SK-MEL-5 (cell line): Measurements from ENCODE around the gene LGALS1. TPM values are rescaled to one million over a fixed set of nuclear protein-coding genes. Genes with fewer than 3 reads are reported as not detected.
"Not testable (repeated sequence)": the region's sequence is repeated elsewhere in the genome, so short reads cannot be mapped to it uniquely, and the experiment has no call there.

Experiments
- DNase-seq: peaks from one replicate; pipeline ENCODE4 v3.0.0-alpha.2; 2016; ENCODE audit warnings: low read depth, low spot score
- in situ Hi-C: cut with HindIII; loops from 2 replicates; pipeline ENCODE4 v1.10.0; 2016; ENCODE audit warnings: low sequenced_read_pairs, high pct_unique_total_duplicates, low pct_unique_long_range_greater_than_20kb
- total RNA-seq: library from RNA; depleted of rRNA; stranded (reverse); fragments of >200 nt; shearing (Covaris generic); gene quantifications from 2 replicates; pipeline ENCODE4 v1.2.3, GENCODE V29; 2014

Gene LGALS1
- total RNA-seq, 1 experiment from 2014 or later = 978 TPM

DNA sequence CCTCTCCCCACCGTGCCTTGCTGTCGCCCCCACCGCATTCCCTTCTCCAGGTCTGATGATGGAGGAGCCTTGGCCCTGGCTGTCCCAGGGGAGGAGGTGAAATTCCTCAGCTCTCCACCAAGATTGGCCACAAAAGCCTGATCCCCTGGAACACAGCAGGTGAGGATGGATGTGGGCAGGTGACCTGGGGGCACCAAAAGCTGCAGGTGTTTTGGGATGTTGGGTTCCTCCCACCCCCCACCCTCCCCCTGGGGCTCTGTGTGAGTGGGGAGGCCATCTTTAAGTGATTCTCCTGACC, 22.1 kb downstream of the LGALS1 start:
- no peak for DNase-seq
- in situ Hi-C loops = no loop called here

DNA sequence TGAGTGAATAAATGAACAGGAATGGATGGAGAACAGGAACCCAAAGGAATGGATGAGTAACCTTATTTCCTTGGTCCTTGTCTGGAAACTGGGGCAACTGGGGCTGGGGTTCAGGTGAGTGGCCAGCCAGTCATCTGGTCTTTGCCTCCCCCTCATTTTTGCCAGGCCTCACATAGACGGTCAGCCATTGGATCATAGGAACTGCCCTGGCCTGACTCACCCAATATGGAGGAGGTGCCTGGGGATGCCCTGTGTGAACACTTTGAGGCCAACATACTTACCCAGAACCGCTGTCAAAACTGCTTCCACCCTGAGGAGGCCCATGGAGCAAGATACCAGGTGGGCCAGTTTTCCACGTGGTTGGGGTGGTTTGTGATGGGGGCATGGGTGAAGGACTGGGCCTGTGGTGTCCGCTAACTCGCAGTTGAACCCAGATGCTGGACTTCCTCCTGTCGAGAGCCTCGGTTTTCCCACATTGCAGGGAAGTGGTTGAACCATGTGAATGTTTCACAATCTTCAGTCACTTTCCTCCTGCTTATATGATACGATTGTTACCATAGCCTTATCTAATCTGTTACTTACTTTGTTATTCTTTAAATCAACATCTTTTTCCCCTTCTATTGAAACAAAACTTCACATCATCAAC, 25.8 kb downstream of the LGALS1 start:
- in situ Hi-C loops = no loop called here
- DNase-seq = no peak

DNA sequence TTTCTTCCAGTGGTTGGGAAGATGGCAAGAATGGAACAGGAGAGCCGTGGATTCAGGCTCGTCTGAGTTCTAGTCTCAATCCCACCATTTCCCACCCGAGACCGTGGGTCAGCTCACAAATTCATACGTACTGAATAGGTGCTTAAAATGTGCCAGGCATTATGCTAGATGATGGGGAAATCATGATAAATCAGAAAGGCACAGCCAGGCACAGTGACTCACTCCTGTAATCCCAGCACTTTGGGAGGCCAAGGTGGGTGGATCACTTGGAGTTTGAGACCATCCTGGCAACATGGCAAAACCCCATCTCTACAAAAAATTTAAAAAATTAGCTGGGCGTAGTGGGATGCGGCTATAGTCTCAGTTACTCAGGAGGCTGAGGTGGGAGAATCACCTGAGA, 28.5 kb downstream of the LGALS1 start:
- in situ Hi-C loops = no loop called here

DNA sequence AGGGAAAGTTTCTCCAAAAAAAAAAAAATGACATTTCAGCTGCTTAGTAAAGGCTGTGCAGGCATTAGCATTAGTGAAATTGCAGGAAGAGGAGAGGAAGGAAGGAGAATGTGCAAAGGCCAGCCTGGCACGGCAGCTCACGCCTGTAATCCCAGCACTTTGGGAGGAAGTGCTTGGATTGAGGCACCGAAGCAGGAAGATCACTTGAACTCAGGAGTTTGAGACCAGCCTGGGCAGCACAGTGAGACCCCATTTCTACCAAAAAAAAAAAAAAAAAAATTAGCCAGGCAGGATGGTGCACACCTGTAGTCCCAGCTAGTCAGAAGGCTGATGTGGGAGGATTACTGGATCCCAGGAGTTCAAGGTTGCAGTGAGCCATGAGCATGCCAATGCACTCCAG, 29.2 kb downstream of the LGALS1 start:
- no peak for DNase-seq
- in situ Hi-C loops = no loop called here

More for the DNA sequence above, 28.5 kb downstream of the LGALS1 start:
- no peak for DNase-seq

DNA sequence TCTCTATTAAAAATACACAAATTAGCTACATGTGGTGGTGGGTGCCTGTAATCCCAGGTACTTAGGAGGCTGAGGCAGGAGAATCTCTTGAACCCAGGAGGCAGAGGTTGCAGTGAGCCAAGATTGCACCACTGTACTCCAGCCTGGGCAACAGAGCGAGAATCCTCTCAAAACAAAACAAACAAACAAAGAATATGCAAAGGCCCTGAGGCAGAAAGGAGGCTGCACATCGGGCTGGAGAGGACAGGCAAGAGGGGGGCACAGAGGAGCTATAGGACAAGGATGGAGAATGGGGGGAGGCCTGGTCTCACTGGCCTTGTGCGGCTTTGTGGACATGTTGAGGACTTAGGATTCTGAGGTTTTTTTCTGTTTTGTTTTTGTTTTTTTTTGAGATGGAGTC, 29.8 kb downstream of the LGALS1 start:
- DNase-seq = no peak
- in situ Hi-C loops = no loop called here

DNA sequence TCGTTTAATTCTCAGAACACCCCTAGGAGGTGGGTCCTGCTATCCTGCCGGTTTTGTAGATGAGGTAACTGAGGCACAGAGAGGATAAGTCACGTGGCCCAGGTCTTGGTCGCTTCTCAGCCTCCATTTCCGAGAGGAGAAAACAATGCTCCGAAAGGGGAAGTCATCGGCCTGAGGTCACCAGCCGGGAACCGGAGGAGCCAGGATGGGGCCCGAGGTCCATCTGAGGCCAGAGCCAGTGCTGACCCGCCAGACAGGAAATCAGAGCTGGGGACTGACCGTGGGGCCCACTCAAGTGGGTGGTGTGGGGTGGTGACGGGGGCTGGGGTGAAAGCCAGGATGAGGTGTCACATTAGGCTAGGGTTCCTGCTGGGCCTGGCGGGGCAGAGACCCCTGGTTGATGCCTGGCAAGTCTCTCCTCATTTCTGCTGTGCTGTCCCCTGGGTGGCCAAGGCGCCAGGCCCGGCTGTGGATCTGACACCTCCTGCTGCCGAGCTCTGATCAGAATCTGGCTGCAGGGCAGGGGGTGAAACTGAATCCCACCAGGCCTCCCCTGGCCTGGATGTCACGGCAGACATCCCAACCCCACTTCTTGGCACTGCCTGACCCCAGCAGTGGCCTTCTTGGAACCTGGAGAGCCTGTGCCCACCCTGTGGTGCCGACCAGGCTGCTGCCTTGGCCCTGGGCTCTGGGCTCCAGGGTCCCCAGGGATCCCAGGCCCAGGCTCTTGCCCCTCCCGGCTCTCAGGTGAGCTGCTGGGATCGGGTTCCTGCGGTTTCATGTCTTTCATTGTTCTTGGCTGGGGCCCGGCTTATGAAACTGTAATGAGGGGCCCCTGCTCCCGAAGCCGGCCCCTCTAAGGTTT, 33.4 kb downstream of the LGALS1 start:
- in situ Hi-C loops = no loop called here
- no peak for DNase-seq

DNA sequence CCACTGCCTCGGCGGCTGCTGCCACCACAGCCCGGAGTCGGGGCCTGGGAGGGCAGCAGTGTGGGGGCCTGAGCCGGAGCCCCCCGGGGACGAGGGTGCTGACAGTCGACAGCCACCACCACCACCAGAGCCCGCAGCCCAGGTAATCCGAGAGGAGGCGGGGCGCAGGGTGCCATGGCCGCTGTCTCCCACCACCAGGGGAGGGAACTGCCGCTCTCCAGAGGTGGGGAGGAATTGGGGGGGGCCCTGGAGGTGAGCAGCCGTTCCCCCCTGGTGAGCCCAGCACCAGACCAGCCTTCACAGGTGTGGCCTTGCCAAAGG, 34.0 kb downstream of the LGALS1 start:
- no peak for DNase-seq
- in situ Hi-C loops = no loop called here

DNA sequence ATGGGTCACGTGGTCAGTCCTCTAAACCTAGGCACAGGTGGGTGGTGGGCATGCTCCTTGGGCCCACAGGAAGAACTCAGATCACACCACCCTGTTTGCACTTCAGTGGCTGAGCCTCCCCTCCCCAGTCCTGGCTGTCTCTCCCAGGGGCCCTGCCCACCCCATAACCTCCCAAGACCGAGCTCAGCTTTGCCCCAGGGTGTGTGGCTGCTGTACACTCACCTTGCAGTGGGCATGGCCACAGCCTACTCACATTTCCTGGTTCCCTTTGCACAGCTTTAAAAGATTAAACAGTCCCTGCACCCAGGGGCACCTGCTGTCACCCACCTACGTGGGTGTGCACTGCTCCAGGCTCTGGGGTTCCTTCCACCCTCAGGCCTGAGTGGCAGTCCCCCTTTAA, 35.2 kb downstream of the LGALS1 start:
- in situ Hi-C loops = no loop called here
- no peak for DNase-seq

DNA sequence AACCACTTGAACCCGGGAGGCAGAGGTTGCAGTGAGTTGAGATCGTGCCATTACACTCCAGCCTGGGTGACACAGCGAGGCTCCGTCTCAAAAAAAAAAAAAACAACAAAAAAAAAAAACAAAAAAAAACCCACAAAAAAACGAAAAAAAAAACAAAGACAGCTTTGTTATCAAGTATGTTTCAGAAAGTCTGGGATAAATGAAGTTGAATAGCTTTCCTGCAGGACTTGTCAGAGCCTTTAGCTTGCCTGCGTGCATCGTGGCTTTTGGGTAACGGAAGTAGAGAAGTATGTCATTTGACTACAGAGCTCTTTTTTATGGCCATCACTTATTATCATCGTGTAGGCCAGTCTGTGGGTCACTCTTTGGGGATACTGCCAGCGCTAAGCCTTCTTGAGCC, 36.1 kb downstream of the LGALS1 start:
- in situ Hi-C loops = no loop called here

DNA sequence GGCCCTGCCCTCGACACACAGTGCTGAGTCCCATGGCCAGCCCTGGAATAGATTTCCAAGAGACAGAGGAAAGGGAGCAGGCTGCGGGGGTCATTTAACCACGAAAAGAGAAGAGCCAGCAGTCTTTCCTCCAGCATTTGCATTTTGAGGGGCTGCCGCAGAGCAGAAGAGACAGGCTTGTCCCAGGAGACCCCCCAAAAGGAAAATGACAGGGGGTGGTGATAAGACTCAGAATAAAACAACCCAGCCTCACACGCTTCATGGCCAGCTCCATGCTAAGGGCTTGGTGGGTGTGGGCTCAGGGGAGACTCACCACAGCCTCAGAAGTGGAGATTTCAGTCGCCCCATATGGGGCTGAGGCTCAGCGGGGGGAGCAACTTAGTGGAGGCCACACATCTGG, 38.3 kb downstream of the LGALS1 start:
- in situ Hi-C loops = no loop called here
- no peak for DNase-seq

More for the DNA sequence above, 36.1 kb downstream of the LGALS1 start:
- peak; percentile 40 for DNase-seq

DNA sequence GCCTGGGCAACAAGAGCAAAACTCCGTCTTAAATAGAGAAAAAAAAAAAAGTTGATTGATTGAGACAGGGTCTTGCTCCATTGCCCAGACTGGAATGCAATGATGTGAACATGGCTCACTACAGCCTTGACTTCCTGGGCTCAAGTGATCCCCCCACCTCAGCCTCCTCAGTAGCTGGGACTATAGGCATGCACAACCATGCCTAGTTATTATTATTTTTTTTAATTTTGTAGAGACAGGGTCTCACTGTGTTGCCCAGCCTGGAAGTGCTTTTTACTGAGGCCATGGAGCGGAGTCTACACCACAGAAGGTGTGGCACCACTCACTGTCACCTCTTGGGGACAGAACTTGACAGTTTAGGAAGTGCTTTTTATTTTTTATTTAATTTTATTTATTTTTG, 39.2 kb downstream of the LGALS1 start:
- in situ Hi-C loops = no loop called here

DNA sequence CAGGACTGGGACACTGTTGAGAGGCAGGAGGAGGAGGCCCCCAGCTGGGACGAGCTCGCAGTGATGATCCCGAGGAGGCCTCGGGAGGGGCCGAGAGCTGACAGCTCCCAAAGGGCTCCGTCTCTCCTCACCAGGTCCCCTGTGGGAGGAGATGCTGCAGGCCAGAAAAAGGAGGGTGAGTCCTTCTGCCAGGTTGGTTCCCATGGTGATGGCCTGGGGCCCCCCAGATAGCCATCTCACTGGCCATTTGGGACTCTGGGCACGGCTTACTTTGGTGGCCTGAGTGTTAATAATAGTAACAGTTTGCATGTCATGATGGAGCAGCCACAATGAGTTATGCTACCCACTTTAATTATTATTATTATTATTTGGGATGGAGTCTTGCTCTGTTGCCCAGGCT, 40.3 kb downstream of the LGALS1 start:
- no peak for DNase-seq
- in situ Hi-C loops = no loop called here

More for the DNA sequence above, 39.2 kb downstream of the LGALS1 start:
- no peak for DNase-seq

DNA sequence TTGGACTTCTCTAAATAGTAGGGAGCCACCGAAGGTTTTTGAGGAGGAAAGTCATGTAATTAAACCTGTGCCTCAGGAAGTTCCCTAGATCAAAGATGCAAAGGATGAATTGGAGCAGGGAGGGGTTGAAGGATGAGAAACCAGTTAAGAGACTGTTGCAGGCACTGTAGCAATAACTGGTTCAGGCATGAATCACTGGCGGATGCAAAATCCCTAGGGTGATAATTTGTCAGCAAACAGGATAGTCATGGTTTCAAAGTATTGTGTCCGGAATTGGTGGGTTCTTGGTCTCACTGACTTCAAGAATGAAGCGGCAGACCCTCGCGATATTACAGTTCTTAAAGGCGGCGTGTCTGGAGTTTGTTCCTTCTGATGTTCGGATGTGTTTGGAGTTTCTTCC, 41.3 kb downstream of the LGALS1 start:
- in situ Hi-C loops = no loop called here
- no peak for DNase-seq

DNA sequence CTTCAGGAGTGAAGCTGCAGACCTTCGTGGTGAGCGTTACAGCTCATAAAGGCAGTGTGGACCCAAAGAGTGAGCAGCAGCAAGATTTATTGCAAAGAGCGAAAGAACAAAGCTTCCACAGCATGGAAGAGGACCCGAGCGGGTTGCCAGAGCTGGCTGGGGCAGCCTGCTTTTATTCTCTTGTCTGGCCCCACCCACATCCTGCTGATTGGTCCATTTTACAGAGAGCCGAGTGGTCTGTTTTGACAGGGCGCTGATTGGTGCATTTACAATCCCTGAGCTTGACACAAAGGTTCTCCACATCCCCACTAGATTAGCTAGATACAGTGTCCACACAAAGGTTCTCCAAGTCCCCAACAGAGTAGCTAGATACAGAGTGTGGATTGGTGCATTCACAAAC, 41.8 kb downstream of the LGALS1 start:
- in situ Hi-C loops, DNase-seq: not testable (repeated sequence)

DNA sequence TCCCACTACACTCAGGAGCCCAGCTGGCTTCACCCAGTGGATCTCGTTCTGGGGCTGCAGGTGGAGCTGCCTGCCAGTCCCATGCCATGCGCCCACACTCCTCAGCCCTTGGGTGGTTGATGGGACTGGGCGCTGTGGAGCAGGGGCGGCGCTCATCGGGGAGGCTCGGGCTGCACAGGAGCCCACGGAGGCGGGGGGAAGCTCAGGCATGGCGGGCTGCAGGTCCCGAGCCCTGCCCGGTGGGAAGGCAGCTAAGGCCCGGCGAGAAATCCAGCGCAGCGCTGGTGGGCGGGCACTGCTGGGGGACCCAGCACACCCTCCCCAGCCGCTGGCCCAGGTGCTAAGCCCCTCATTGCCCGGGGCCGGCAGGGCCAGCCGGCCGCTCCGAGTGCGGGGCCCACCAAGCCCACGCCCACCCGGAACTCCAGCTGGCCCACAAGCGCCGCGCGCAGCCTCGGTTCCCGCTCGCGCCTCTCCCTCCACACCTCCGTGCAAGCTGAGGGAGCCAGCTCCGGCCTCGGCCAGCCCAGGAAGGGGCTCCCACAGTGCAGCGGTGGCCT, 42.4 kb downstream of the LGALS1 start:
- in situ Hi-C loops, DNase-seq: not testable (repeated sequence)

DNA sequence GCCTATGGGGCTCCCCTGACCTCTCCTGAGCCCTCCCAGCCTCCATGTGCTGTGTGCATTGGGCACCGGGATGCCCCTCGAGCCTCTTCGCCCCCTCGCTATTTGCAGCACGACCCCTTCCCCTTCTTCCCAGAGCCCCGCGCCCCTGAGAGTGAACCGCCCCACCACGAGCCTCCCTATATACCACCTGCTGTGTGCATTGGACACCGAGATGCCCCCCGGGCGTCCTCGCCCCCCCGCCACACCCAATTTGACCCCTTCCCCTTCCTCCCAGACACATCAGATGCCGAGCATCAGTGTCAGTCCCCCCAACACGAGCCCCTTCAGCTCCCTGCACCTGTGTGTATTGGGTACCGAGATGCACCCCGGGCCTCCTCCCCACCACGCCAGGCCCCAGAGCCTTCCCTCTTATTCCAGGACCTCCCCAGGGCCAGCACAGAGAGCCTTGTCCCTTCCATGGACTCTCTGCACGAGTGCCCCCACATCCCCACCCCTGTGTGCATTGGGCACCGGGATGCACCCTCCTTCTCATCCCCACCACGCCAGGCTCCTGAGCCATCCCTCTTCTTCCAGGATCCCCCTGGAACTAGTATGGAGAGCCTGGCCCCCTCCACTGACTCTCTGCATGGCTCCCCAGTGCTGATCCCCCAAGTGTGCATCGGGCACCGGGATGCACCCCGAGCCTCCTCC, 50.3 kb downstream of the LGALS1 start:
- in situ Hi-C loops = no loop called here
- DNase-seq = no peak

DNA sequence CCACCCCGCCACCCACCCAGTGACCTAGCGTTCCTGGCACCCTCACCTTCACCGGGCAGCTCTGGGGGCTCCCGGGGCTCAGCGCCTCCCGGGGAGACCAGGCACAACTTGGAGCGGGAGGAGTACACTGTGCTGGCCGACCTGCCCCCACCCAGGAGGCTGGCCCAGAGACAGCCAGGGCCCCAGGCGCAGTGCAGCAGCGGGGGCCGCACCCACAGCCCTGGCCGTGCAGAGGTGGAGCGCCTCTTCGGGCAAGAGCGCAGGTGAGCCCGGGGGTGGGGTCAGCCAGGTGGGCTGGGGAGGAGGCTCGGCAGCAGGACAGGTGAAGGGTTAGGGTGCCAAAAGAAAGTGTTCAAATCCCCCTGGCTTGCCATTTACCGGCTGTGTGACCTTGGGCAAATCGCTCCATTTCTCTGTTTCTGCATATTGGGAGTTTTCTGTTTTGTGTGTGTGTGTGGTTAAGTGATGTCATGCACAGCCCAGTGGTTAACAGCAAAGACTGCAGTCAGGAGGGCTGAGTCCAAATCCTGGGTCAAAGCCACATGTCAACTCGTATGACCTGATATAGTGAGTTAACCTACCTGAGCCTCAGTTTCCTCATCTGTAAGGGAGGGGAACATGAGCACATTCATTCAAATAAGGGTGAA, 50.9 kb downstream of the LGALS1 start:
- in situ Hi-C loops = no loop called here
- DNase-seq = peak; percentile 41

DNA sequence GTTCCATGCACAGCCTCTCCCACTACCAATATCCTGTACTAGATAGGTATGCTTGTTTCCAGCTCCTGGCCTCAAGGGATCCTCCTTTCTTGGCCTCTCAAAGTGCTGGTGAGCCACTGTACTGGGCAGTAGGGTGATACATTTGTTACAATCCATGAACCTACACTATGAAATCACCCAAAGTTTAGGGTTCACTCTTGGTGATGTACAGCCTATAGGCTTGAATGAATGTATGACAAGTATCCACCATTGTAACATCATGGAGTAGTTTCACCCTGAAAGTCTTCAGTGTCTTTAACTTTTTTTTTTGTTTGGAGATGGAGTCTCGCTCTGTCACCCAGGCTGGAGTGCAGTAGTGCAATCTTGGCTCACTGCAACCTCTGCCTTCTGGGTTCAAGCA, 53.2 kb downstream of the LGALS1 start:
- DNase-seq = no peak
- in situ Hi-C loops = no loop called here
